Germinal center (tissue), 1 donor: ENCODE data around the gene SAAL1.
"Not testable (repeated sequence)": the region's sequence is repeated elsewhere in the genome, so short reads cannot be mapped to it uniquely, and the experiment has no call there.

Experiments
- DNase-seq: peaks from one replicate; pipeline ENCODE4 v3.0.0; 2012; ENCODE audit warnings: mixed read lengths, low spot score

SAAL1 gene, protein sequence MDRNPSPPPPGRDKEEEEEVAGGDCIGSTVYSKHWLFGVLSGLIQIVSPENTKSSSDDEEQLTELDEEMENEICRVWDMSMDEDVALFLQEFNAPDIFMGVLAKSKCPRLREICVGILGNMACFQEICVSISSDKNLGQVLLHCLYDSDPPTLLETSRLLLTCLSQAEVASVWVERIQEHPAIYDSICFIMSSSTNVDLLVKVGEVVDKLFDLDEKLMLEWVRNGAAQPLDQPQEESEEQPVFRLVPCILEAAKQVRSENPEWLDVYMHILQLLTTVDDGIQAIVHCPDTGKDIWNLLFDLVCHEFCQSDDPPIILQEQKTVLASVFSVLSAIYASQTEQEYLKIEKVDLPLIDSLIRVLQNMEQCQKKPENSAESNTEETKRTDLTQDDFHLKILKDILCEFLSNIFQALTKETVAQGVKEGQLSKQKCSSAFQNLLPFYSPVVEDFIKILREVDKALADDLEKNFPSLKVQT

DNA sequence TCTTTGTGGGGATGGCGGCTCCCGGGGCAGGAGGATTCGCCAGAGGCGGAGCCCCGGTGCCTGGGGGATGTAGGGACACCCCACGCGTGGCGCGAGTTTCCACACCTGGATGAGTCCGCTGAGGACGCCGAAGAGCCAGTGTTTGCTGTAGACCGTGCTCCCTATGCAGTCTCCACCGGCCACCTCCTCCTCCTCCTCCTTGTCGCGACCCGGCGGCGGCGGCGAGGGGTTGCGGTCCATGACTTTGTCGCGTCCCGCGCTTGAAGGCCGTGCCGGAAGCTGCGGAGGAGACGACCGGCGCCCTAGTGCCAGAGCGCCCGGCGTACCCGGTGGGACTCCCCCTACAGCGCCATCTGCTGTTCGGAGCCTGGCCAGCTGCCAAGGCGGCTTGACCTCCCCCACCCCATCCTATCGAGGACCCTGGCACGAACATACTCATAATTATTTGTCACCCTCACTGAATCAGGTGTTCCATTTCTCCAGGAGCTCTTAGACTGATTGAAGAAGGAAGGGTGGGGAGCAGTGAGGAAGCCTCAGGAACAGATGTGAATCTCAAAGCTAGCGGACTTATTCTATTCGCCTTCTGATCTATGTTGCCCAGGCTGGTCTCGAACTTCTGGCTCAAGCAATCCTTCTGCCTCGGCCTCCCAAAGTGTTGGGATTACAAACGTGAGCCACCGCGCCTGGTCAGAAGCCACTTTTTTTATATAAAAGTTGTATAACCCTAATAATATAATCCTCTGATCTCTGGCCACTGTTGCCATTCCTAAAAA, at the start of gene SAAL1:
TSS of gene SAAL1 (minus strand) at position 281 of the 773 bp plus-strand sequence. CDS start at position 240, 41 bp downstream.
- DNase-seq, result peak; percentile 91

DNA sequence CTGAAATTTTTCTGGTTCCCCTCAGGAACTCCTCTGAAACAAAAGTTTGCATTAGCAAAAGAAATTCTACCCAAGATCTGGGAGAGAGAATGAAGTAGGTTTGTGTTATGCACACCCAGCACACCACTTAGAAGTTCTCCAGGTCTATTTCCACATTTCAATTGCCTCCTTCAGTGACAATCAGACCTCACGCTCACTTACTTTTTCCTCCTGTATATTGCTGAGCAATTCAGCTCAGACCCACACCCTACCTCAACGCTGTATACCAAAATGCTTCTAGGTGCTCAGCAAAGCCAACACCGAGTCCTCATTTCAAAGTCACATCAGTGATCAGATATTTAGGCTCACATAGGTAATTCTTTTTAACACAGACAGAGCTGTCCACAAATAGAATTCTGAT, 45.7 kb upstream of the SAAL1 start:
- no peak for DNase-seq

DNA sequence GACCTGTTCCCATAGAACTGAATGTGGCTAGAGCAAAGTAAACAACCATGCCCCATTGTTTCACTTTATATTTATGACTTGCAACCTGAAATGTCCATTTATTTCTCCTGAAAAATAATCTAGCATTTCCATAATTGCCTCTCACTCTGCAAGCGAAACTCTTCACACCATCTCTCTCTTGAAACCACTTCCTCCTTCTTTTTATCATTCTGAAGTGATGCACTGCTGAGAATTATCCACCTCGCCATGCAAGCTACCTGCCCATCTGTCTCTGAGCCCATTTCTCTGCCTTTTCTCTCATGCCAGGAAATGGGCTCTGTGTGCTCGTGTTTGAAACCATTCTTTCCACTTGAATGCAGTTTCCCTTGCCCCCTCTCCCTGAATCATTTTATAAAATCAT, 40.0 kb upstream of the SAAL1 start:
- DNase-seq, result no peak

DNA sequence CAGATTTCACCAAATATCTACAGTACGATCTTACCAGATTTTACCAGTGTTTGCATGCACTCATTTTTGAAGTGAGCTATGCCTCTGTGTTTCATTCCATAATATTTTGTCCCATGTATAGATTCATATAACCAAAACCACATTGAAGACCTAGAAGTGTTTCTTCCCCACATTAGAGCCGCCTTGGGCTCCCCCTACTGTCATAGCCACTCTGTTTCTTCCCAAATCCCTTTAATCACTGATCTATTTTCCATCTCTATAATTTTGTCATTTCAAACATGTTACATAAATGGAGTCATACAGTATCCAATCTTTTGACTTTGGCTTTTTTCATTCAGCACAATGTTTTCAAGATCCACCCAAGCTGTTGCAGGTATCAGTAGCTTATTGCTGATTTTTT, 39.1 kb upstream of the SAAL1 start:
- DNase-seq, result no peak

DNA sequence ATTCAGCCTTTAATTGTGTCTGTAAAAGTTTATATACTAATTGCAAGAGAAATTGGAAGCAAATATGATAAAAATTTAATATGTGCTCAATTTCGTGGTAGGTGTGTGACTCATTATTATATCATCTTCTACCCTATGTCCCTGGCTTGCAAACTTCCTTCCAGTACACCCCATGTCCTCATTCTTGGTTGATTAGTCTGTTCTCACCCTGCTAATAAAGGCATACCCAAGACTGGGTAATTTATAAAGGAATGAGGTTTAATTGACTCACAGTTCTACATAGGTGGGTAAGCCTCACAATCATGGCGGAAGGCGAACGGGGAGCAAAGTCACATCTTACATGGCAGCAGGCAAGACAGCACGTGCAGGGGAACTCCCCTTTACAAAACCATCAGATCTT, 38.4 kb upstream of the SAAL1 start:
- no peak for DNase-seq

DNA sequence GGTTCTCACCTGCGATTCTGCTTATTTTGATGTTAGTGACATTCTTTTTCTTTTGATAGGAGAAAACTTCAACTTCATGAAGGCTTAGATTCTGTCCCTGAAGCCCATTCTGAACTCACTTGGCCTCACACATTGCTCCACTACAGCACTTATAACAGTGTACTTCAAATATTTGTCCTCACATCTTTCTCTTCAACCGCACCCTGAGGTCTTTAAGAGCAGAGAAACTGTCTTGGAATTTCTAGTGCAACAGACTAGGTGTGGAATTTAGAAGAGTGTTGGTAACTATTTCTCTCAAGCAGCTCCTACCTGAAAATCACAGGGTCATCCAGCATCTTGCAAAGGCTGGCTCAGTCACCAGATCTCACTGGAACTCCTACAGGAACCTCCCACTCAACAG, 34.3 kb upstream of the SAAL1 start:
- no peak for DNase-seq

DNA sequence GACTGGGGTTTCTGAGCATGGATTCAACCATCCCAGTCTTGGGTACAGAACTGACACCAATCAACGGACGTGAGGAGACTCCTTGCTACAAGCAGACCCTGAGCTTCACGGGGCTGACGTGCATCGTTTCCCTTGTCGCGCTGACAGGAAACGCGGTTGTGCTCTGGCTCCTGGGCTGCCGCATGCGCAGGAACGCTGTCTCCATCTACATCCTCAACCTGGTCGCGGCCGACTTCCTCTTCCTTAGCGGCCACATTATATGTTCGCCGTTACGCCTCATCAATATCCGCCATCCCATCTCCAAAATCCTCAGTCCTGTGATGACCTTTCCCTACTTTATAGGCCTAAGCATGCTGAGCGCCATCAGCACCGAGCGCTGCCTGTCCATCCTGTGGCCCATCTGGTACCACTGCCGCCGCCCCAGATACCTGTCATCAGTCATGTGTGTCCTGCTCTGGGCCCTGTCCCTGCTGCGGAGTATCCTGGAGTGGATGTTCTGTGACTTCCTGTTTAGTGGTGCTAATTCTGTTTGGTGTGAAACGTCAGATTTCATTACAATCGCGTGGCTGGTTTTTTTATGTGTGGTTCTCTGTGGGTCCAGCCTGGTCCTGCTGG, 31.4 kb upstream of the SAAL1 start:
- no peak for DNase-seq

DNA sequence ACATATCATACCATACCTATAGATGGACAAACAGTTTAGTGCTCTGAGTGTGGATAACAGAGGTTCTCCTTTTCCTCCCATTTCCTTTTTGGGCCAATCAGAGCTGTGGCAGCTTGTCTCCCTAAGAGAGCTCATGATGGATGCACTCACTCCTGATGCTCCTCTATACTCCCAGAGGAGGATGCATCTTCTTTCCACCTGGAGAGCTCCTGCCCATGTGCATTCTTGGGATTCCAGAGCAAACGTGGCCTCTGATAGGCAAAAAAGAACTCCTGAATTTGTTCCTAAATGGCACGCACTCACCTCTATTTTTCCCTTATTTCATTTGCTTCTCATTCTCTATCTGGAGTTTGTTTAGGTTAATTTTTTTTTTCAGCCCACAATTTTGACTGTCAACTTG, 29.4 kb upstream of the SAAL1 start:
- DNase-seq, result no peak

DNA sequence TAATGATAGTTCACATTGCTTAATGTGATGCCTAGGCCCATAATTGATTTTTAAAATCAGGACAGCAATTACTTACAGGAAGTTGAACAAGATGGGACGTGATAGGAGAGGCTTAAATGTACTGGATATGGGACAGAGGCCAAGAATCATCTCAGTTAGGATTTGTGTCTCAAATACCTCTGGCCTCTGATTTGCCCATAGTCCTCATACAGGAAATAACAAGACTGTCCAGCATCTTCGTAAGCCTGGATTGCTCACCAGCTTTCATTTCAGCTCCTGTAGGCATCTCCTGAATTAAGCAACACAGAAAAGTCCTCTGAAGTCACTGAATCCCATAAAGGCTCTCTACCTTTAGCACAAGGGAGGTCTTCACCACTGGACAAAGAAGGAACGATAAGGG, 26.5 kb upstream of the SAAL1 start, which contains the start of gene MRGPRX3:
TSS of gene MRGPRX3 (plus strand) at position 231 of the 400 bp plus-strand sequence. CDS start 4,632 bp downstream, outside the sequence.
- no peak for DNase-seq

DNA sequence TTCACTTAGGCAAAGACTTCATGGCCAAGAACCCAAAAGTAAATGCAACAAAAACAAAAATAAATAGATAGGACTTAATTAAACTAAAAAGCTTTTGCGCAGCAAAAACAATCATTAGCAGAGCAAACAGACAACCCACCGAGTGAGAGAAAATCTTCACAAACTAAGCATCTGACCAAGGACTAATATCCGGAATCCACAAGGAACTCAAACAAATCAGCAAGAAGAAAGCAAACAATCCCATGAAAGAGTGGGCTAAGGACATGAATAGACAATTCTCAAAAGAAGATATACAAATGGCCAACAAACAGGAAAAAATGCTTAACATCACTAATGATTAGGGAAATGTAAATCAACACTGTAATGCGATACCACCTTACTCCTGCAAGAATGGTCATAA, 25.2 kb upstream of the SAAL1 start:
- DNase-seq, result not testable (repeated sequence)

DNA sequence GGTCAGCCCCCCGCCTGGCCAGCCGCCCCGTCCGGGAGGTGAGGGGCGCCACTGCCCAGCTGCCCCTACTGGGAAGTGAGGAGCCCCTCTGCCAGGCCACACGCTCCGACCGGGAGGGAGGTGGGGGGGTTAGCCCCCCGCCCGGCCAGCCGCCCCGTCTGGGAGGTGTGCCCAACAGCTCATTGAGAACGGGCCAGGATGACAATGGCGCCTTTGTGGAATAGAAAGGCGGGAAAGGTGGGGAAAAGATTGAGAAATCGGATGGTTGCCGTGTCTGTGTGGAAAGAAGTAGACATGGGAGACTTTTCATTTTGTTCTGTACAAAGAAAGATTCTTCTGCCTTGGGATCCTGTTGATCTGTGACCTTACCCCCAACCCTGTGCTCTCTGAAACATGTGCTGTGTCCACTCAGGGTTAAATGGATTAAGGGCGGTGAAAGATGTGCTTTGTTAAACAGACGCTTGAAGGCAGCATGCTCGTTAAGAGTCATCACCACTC, 15.5 kb upstream of the SAAL1 start:
- not testable (repeated sequence) for DNase-seq

DNA sequence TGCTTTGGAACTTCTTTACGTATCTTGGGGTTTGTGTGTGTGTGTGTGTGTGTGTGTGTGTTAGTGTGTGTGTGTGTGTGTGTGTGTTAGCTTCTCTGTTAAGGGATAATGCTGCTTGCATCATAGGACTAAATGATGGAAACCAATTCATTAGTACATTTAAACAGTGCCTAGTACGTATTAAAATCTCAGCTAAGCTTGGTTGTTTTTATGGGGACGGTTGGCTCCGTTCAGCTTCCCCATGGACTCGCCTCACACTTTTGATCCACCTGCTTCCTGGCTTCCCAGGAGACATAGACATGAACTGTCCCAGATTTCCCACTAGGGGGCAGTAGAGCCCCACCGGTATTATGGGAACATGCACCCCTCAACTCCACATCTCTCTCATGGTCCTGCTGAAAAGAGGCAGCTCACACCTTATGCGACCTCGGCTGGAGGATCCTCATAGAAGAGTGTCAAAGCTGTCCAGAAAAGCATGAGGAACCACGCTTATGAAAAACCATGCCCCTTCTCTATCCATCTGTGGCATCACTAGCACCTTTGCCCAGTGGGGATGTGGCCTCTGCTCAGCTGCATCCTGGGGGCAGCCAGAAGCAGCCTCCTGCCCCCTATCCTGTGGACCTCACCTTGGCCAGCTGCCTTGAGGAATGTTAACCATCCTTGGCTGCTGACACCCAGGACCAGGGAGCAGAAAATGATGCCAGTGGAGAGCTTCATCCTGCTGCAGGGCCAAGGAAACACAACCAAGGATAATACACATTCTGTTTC, 9.7 kb upstream of the SAAL1 start:
- peak; percentile 74 for DNase-seq

DNA sequence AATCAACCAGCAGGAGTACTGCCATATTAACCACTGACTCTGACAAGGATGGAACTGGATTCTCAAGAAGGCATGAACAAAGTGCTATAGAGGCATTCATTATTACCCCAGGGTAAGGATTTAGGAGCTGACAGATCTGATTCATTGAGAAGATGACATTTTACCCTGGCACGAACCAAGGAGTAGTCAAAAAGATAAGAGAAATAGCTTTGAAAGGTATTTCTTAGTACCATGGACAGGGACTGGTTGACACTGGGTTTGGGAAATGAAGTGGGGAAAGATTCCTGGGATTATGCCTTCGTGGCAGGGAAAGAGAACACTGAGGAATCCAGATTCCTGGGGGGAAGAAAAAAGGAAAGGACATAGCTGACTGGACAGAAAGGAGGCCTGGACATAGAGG, 5.1 kb upstream of the SAAL1 start:
- DNase-seq, result no peak

DNA sequence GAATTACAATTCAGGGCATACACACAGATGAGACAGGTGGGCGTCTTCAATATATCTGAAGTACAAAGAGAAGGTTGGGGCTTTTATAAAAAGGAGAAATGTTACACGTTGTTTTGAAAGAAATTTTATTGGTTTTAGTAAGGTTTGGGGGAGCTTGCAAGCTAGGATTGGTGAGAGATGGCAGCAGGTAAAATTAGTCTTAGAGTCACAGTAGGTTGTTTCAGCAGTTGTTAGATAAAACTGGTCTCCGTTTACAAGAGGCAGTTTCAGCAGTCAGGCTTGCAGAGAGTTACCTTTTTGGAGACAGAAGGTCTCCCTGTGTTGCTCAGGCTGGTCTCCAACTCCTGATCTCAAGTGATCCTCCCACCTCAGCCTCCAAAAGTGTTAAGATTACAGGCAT, 2.4 kb upstream of the SAAL1 start:
- no peak for DNase-seq

DNA sequence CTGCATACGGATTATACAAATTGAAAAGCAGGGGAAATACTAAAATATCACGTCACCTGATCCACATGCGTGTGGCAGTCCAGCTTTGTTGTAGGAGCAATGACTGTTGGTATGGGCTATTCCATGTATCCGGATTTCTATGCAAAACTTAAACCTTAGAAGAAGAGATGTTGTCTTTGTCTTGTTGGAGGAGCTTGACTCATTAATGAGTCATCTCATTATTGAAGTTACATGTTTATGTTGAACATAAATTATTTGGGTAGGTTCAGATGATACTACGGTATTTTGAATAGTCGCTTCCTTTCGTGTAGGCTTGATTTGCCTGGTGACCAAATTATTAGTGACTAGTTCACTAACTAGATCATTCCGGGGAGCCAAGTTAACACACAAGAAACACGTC, 806 bp upstream of the SAAL1 start:
- no peak for DNase-seq

DNA sequence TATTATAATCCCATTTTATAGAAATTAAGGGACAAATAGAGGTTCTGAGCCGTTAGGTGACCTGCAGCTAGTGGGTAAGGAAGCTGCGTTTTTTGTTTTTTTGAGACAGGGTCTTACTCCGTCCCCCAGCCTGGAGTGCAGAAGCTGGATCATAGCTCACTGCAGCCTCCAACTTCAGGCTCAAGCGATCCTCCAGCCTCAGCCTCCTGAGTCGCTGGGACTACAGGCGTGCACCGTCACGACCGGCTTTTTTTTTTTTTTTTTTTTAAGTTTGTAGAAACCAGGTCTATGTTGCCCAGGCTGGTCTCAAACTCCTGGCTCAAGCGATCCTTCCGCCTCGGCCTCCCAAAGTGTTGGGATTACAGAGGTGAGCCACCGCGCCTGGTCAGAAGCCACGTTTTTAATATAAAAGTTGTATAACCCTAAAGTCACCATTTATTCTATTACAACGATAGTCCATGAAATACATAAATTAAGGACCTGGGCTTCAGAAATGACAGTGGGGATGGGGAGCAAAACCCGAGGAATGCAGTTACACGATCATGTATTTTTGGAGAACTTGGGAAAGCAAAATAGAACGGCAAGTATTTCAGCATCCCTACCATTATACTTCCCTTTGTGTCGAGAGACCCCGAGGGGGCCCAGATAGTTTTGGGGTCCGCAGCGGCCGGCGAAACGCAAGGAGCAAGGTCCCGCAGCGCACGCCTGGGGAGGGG, 638 bp downstream of the SAAL1 start:
- DNase-seq, result no peak

DNA sequence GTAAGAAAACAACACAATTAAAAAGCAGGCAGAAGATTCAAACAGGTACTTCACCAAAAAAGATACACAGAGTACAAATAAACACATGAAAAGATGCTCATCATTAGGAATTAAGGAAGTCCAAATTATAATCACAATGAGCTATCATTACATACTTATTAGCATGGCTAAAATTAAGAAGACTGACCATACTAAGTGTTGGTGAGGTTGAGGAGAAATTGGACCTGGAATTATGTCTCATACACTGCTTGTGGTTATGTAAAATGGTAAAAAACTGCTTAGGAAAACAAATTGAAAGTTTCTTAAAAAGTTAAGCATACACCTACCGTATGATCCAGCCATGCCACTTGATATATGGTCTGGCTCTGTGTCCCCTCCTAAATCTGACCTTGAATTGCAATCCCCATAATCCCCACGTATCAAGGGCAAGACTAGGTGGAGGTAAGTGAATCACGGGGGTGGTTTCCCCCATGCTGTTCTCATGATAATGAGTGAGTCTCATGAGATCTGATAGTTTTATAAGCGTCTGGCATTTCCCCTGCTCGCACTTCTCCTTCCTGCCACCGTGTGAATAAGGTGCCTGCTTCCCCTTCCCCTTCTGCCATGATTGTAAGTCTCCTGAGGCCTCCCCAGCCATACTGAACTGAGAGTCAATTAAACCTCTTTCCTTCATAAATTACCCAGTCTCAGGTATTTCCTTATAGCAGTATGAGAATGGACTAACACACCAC, 4.8 kb downstream of the SAAL1 start:
- DNase-seq, result no peak

DNA sequence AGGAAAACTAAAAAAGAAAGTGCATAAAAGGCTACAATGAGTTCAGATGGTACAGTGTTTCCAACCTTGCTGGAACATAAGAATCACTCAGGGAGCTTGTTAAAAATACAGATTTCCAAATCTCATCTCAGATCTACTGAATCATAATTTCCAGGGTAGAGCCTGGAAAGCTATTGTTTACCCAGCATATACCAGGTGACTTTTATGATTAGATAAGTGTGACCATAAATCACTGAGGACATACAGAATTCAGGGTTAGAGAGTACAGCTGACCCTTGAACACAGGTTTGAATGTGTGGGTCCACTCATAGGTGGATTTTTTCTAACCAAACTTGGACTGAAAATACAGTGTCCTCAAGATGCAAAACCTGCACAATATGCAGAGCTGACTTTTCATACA, 11.9 kb downstream of the SAAL1 start:
- DNase-seq, result no peak

DNA sequence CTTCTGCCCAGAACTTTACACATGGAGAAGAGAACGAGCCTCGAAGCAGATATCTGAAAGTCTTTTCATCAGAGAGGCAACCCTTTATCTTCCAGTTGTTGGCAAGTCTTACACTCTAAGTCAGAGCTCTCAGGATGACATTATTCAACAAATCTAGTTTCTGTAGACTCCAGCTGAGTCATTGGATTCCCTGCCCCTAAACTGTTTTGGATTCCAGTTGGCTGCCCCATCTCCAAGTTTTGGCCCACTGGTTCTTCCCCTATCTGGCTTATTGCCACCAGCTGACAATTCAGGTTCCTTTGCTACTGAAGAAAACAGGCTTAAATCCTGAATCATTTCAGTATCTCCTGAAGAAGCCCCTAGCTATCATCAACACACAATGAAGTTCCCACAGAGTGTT, 14.2 kb downstream of the SAAL1 start:
- no peak for DNase-seq

DNA sequence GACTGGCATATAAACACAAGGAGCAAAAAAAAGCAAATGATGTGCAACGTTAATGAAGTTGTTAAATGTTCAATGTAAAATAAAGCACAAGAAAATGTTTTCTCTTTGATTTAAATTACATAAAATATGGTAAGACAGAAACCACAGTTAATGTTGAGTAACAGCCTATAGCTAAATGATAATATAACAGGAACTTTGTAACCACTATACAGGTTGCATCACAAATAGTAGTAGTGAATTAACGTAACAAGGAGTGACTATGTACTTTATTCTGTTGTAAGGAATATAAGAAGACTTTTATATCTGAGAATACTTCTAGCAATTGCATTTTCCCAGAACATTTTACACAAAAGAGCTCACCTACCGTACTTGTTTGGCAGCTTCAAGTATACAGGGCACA, 16.9 kb downstream of the SAAL1 start:
- no peak for DNase-seq
